GM12801 (cell line): ENCODE data around the gene CRB1.

Experiments used
- CTCF ChIP-seq: IDR thresholded peaks from one replicate; pipeline ENCODE4 v1.5.1; 2011; ENCODE audit warnings: control low read depth; ENCODE audit not compliant: insufficient read length; ENCODE audit errors: extremely low read depth

Gene CRB1

DNA sequence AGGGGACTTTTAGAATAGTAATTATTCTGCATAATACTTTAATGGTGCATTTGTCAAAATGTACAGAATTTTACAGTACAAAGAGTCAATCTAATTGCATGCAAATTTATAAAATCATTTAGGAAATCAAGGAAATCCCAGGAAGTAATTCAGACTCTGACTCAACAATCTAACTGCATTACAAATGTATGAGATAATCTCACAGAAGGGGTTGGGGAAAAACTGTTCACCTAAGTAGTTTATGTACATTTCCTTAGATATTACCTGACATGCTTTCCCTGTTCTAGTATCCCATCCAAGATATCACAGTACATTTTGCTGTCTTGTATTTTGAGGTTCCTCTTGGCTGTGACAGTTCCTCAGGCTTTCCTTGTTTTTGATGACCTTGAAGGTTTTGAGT is 4.7 kb downstream of the CRB1 start:
- no peak for TF ChIP-seq CTCF

DNA sequence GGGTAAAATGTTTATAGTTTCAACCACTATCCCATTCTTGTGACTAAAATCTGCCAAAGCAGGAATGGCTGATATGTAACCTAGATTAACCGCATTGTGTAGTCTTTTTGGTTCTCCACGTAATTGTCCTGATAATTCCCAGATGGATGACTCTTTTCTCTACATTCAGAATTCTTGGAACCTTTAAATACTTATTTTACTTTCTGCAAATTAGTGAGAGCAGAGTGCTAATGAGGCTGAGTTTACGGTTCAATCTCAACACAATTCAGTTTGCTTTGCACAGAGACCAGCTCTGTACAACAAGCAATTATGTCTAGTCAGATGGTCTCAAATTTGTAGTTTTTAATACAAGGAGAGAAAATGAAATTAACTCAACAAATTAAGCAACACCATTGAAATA is 9.1 kb downstream of the CRB1 start:
- no peak for TF ChIP-seq CTCF

GRCh38 chr1:197284325-197284724 is 16.3 kb downstream of the CRB1 start:
- TF ChIP-seq CTCF: no peak

DNA sequence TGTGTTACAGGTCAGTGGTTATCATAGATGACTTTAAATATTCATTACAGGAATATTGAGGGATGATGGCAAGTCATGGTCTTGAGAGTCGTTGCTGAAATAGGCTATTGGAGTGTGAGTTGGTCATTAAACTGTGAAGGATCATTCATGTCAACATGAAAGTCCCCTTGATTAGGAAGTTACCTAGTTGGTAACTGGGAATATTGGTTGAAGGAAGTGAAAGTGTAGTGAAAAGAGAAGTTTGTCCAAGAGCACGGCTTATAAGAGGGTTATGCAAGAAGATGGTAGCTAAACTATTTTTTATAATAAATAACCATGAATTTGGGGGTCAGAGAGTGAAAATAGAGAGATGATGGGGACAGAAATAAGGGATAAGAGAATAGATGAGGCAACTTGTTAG is 16.9 kb downstream of the CRB1 start:
- TF ChIP-seq CTCF: no peak

DNA sequence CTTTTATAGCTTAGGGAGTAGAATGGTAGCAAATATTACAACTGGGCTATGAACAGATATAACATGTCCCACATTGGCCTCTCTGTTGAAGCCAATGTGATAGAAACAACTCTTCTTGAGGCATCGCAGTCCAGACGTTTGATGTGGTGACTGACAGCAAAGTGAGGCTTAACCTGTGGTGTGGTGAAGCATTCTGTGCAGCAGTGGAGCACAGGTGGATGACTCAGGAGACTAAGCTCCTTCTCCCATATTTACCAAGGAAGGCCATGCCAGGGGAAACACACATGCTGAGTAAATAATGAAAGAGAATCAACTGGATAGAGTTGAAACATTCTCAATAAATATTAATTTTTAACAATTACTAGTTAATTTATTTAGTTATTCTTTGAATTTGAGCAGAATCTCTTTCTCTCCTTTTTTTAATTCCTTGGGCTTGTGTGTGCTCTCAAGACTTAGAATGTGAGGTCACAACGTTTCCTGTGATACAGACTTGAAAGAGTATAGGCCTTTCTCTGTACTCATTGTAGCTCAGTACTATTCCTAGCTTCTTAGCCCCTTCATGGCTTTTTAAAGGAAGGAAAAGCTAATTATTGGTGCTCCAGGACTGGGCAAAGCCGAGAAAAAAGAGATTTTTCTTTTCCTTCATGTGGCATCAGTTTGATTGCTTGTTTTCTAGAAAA is 17.6 kb downstream of the CRB1 start:
- no peak for TF ChIP-seq CTCF

DNA sequence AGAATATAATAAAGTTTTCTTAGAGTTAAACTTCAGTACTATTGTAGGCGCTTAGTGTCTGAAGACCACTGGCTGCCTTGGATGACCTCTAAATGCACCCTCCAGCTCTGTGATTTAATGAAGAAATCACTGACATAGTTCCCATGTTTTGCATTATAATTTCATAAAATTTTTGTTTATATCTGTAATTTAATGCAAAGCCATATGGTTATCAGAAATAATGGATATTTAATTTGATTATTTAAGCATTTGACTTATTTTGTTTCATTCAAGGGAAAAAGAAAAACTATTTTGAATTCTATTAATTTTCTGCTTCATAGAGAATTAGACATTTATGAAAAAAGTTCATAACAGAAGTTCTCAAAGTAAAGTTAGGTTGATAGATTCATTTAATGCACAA is 18.6 kb downstream of the CRB1 start:
- TF ChIP-seq CTCF: no peak

DNA sequence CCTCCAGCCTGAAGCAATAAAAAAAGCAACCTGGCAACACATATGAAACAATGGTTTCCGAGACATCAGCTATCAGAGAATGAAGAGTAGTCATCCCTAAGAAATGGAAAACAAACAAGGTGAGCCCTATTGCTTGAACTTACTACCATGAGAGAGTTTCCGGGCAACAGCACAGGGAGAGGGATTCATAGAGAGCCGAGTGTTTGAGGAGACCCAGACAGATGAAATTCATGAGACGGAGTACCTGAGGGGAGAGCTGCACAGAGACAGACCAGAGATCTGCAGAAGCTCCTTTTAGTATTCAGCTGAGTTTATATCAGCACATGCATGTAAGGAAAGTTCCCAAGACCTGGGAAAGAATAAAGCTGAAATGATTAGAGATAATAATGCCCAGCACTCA is 19.8 kb downstream of the CRB1 start:
- TF ChIP-seq CTCF: no peak
